GDM1 (cell line): ENCODE results near the gene MC1R.
"Not testable (repeated sequence)": the region's sequence is repeated elsewhere in the genome, so short reads cannot be mapped to it uniquely, and the experiment has no call there.

ENCODE experiments used
- DNase-seq: peaks from one replicate; lab custom pipeline; 2025; lab: John Stamatoyannopoulos, UW

Gene MC1R

GRCh38 chr16:89962754-89963498 lies 44.3 kb downstream of the MC1R start:
- DNase-seq, result no peak

- no peak for DNase-seq
Observed at GRCh38 chr16:89964201-89964600, 45.5 kb downstream of the MC1R start.

GRCh38 chr16:89965447-89966225 lies 47.0 kb downstream of the MC1R start:
- no peak for DNase-seq

- DNase-seq, result no peak
Observed at GRCh38 chr16:89966756-89967155, 48.1 kb downstream of the MC1R start.

- DNase-seq, result not testable (repeated sequence)
Observed at GRCh38 chr16:89967436-89967835, 48.8 kb downstream of the MC1R start.

GRCh38 chr16:89968074-89968473 lies 49.4 kb downstream of the MC1R start:
- DNase-seq, result not testable (repeated sequence)

GRCh38 chr16:89969741-89970410 lies 51.2 kb downstream of the MC1R start:
- DNase-seq, result peak; percentile 85
